GM23338 (cell line): ENCODE results near the gene USP28. TPM values are rescaled to one million over a fixed set of nuclear protein-coding genes. Genes with fewer than 3 reads are reported as not detected.
"Not testable (repeated sequence)": the region's sequence is repeated elsewhere in the genome, so short reads cannot be mapped to it uniquely, and the experiment has no call there.

Experiments
- ATAC-seq: fragments of 200-7000 bp; cut with Tn5 transposase; 3 replicates; pipeline ENCODE4 v1.9.1; 2020
- DNase-seq: peaks from one replicate; pipeline ENCODE4 v3.0.0-alpha.2; 2015; ENCODE audit warnings: low spot score
- H2AFZ ChIP-seq: fragments of 200-600 bp; sonication (generic); 2 replicates; pipeline ENCODE4 v1.8.0; 2016; ENCODE audit warnings: antibody characterized with exemption, mild to moderate bottlenecking, moderate library complexity
- H3F3A ChIP-seq: fragments of 200-600 bp; sonication (generic); replicated peaks from 2 replicates; pipeline ENCODE4 v1.8.0; 2017; ENCODE audit warnings: antibody characterized with exemption, mixed run types, low read depth
- H3K27ac ChIP-seq: fragments of 200-600 bp; sonication (generic); 2 replicates; pipeline ENCODE4 v1.6.1; 2016; ENCODE audit warnings: low read depth
- H3K27me3 ChIP-seq: fragments of 200-600 bp; sonication (generic); 2 replicates; pipeline ENCODE4 v1.8.0; 2016; ENCODE audit warnings: mild to moderate bottlenecking, mixed run types, moderate library complexity; ENCODE audit not compliant: insufficient read depth
- H3K36me3 ChIP-seq: fragments of 200-600 bp; sonication (generic); 2 replicates; pipeline ENCODE4 v1.8.0; 2016; ENCODE audit warnings: mild to moderate bottlenecking; ENCODE audit not compliant: insufficient read depth
- H3K4me1 ChIP-seq: fragments of 200-600 bp; sonication (generic); 2 replicates; pipeline ENCODE4 v1.8.0; 2016; ENCODE audit warnings: mild to moderate bottlenecking, moderate library complexity; ENCODE audit not compliant: insufficient read depth
- H3K4me2 ChIP-seq: fragments of 200-600 bp; sonication (generic); 2 replicates; pipeline ENCODE4 v1.7.1; 2017; ENCODE audit warnings: mixed run types
- H3K4me3 ChIP-seq: fragments of 200-600 bp; sonication (generic); 2 replicates; pipeline ENCODE4 v1.6.1; 2016; ENCODE audit warnings: mixed run types
- H3K79me2 ChIP-seq: fragments of 200-600 bp; sonication (generic); replicated peaks from 2 replicates; pipeline ENCODE4 v1.8.0; 2017; ENCODE audit warnings: mild to moderate bottlenecking; ENCODE audit not compliant: insufficient read depth
- H3K9me2 ChIP-seq: fragments of 200-600 bp; sonication (generic); 2 replicates; pipeline ENCODE4 v1.8.0; 2017; ENCODE audit not compliant: insufficient read depth
- H4K20me1 ChIP-seq: fragments of 200-600 bp; sonication (generic); replicated peaks from 2 replicates; pipeline ENCODE4 v1.8.0; 2017; ENCODE audit warnings: mild to moderate bottlenecking; ENCODE audit not compliant: insufficient read depth
- H3K27ac Mint-ChIP-seq: 2 replicates; pipeline ENCODE4 v1.8.0; 2020; ENCODE audit warnings: inconsistent platforms, mild to moderate bottlenecking, moderate library complexity, mixed read lengths
- H3K27me3 Mint-ChIP-seq: 3 replicates; pipeline ENCODE4 v1.8.0; 2022; ENCODE audit warnings: low read depth, mild to moderate bottlenecking, moderate library complexity, mixed read lengths, inconsistent platforms; ENCODE audit not compliant: insufficient read depth, poor library complexity
- H3K36me3 Mint-ChIP-seq: 3 replicates; pipeline ENCODE4 v1.8.0; 2021; ENCODE audit warnings: low read depth, mild to moderate bottlenecking, inconsistent platforms, moderate library complexity, mixed read lengths
- H3K4me1 Mint-ChIP-seq: 3 replicates; pipeline ENCODE4 v1.8.0; 2020; ENCODE audit warnings: mild to moderate bottlenecking, inconsistent platforms, mixed read lengths
- H3K4me3 Mint-ChIP-seq: 3 replicates; pipeline ENCODE4 v1.8.0; 2021; ENCODE audit warnings: moderate library complexity, mild to moderate bottlenecking, inconsistent platforms, mixed read lengths
- H3K9me3 Mint-ChIP-seq: 3 replicates; pipeline ENCODE4 v1.8.0; 2020; ENCODE audit warnings: moderate library complexity, mild to moderate bottlenecking, inconsistent platforms, mixed read lengths
- CTCF ChIP-seq, 2 experiments: fragments of 200-600 bp in 1 of 2; sonication (generic) in 1 of 2; conservative IDR thresholded peaks; 2 replicates each; pipeline versions ENCODE4 v1.5.1 to v1.6.1; 2016 to 2017; ENCODE audit warnings: antibody characterized with exemption in 2 of 2, low read depth in 2 of 2, mild to moderate bottlenecking in 2 of 2, moderate library complexity in 1 of 2
- EZH2phosphoT487 ChIP-seq: fragments of 200-600 bp; sonication (generic); IDR thresholded peaks from one replicate; pipeline ENCODE4 v1.8.1; 2018; ENCODE audit warnings: antibody characterized with exemption; ENCODE audit not compliant: unreplicated experiment
- REST ChIP-seq: IDR thresholded peaks from one replicate; pipeline ENCODE4 v1.6.1; 2018; ENCODE audit warnings: antibody characterized with exemption; ENCODE audit not compliant: unreplicated experiment
- STAT1 ChIP-seq: IDR thresholded peaks from one replicate; pipeline ENCODE4 v1.6.1; 2016; ENCODE audit warnings: antibody characterized with exemption; ENCODE audit not compliant: unreplicated experiment
- ZNF114 ChIP-seq: fragments of 250-450 bp; sonication (Bioruptor Pico); IDR thresholded peaks from 2 replicates; pipeline ENCODE4 v1.5.0; 2020; ENCODE audit warnings: mild to moderate bottlenecking, moderate library complexity
- ZNF331 ChIP-seq: fragments of 250-450 bp; sonication (Bioruptor Pico); IDR thresholded peaks from 2 replicates; pipeline ENCODE4 v1.5.0; 2020; ENCODE audit warnings: low read depth, mild to moderate bottlenecking, moderate library complexity
- ZNF462 ChIP-seq: fragments of 250-450 bp; sonication (Bioruptor Pico); IDR thresholded peaks from 2 replicates; pipeline ENCODE4 v1.5.0; 2020; ENCODE audit warnings: mild to moderate bottlenecking, moderate library complexity
- polyA plus RNA-seq: library from polyadenylated mRNA; unstranded; fragments of >200 nt; fragmentation: Nextera tagmentation; extraction: Ambion mirVana; gene quantifications from 2 replicates; pipeline ENCODE4 v1.2.1, GENCODE V29; 2016
- total RNA-seq: library from RNA; depleted of rRNA; stranded (reverse); fragments of >200 nt; shearing (Covaris generic); gene quantifications from 2 replicates; pipeline ENCODE4 v1.2.3, GENCODE V29; 2014

USP28 gene
- total and polyA plus RNA-seq, 2 experiments from 2014 or later = 73.9 to 171 TPM

GRCh38 chr11:113764527-113765219 is 110.7 kb downstream of the USP28 start:
- Histone ChIP-seq H3K27ac (no peak overlapping the region), H2AFZ (no peak overlapping the region), H3K36me3 (peaks cover 9% of the 10 kb centered on the region; the same call in 1 of the 2 replicates), H3K79me2 (peaks cover 34% of the 10 kb centered on the region), H3K4me3 (no peak overlapping the region), H3F3A (no peaks in the 10 kb centered on the region), H3K4me2 (no peak overlapping the region), H3K27me3 (no peaks in the 10 kb centered on the region), H3K4me1 (no peaks in the 10 kb centered on the region), H4K20me1 (peaks cover 4% of the 10 kb centered on the region; the same call in 1 of the 2 replicates), H3K9me2 (no peaks in the 10 kb centered on the region)
- H3K27me3 Mint-ChIP-seq = peaks cover 2% of the 10 kb centered on the region
- H3K27ac Mint-ChIP-seq = no peak overlapping the region
- no peak overlapping the region for H3K4me3 Mint-ChIP-seq
- TF ChIP-seq CTCF (conservative IDR thresholded peaks at IDR 0.05; ENCODE audit: low read depth in 2 of 2) (no peak), REST (no peak), STAT1 (no peak), ZNF331 (CRISPR knock-in tag) (no peak), ZNF114 (no peak), ZNF462 (CRISPR knock-in tag) (no peak), EZH2phosphoT487 (no peak)
- peaks cover 51% of the 10 kb centered on the region for H3K36me3 Mint-ChIP-seq
- H3K9me3 Mint-ChIP-seq = no peaks in the 10 kb centered on the region
- ATAC-seq (no peak), DNase-seq (no peak)
- no peaks in the 10 kb centered on the region for H3K4me1 Mint-ChIP-seq

- H3K4me3 ChIP-seq, ATAC-seq, H3F3A ChIP-seq, H3K27me3 Mint-ChIP-seq, H3K9me3 Mint-ChIP-seq, H3K4me1 ChIP-seq, DNase-seq, H3K4me3 Mint-ChIP-seq, H3K27ac ChIP-seq, H4K20me1 ChIP-seq, H3K27ac Mint-ChIP-seq, H2AFZ ChIP-seq, H3K9me2 ChIP-seq, H3K4me1 Mint-ChIP-seq, H3K4me2 ChIP-seq, H3K27me3 ChIP-seq: not testable (repeated sequence)
- peaks cover 16% of the 10 kb centered on the region for H3K36me3 ChIP-seq
- peaks cover 28% of the 10 kb centered on the region for H3K79me2 ChIP-seq
- peaks cover 53% of the 10 kb centered on the region for H3K36me3 Mint-ChIP-seq
Measured at GRCh38 chr11:113763040-113763439, 112.3 kb downstream of the USP28 start.
